HEK293T (cell line): ENCODE results near the gene ODAD4.

ENCODE experiments used
- BHLHE40 ChIP-seq: fragments of 450-650 bp; IDR thresholded peaks from 2 replicates; pipeline ENCODE4 v1.6.1; 2016; ENCODE audit warnings: mild to moderate bottlenecking, moderate library complexity, borderline replicate concordance
- CTBP1 ChIP-seq: fragments of 450-650 bp; IDR thresholded peaks from 2 replicates; pipeline ENCODE4 v1.6.1; 2016; ENCODE audit warnings: borderline replicate concordance
- ELF4 ChIP-seq: fragments of 450-650 bp; IDR thresholded peaks from 2 replicates; pipeline ENCODE4 v1.6.1; 2017; ENCODE audit warnings: antibody characterized with exemption
- FOXA1 ChIP-seq: fragments of 450-650 bp; IDR thresholded peaks from 2 replicates; pipeline ENCODE4 v1.6.1; 2016; ENCODE audit warnings: mild to moderate bottlenecking
- NFRKB ChIP-seq: fragments of 450-650 bp; IDR thresholded peaks from 2 replicates; pipeline ENCODE4 v1.6.1; 2016; ENCODE audit warnings: mild to moderate bottlenecking, moderate library complexity
- PKNOX1 ChIP-seq: fragments of 450-650 bp; IDR thresholded peaks from 2 replicates; pipeline ENCODE4 v1.6.1; 2016
- SP1 ChIP-seq: fragments of 450-650 bp; IDR thresholded peaks from 2 replicates; pipeline ENCODE4 v1.6.1; 2017
- SUZ12 ChIP-seq: fragments of 450-650 bp; IDR thresholded peaks from 2 replicates; pipeline ENCODE4 v1.6.1; 2016; ENCODE audit warnings: mild to moderate bottlenecking
- TARDBP ChIP-seq: fragments of 450-650 bp; IDR thresholded peaks from 2 replicates; pipeline ENCODE4 v1.6.1; 2016
- ZNF384 ChIP-seq: fragments of 450-650 bp; IDR thresholded peaks from 2 replicates; pipeline ENCODE4 v1.6.1; 2016

DNA sequence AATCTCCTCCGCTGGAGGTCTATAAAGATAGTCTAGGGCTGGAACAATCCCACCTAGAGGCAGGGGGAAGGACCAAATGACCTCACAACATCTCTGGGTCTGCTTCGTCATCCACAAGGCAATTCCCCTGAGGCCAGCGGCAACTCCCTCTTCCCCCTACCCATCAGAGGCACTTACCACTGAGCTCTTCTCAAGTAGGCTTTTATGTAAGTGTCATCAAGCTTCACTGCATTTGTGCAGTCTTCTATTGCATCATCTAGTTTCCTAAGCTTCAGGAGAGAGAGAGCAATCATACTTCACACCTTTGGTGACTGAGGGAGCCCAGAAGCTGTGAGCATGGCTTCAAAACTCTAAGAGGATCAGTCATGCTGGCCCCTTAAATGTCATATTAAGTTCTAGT, 57.2 kb downstream of the ODAD4 start:
- TF ChIP-seq CTBP1, result no peak
- TF ChIP-seq PKNOX1, result no peak
- TF ChIP-seq SUZ12, result no peak
- TF ChIP-seq SP1, result no peak
- TF ChIP-seq FOXA1, result no peak
- TF ChIP-seq ZNF384, result no peak
- no peak for TF ChIP-seq BHLHE40
- no peak for TF ChIP-seq ELF4
- TF ChIP-seq TARDBP, result no peak
- no peak for TF ChIP-seq NFRKB
